ENCODE data around the gene SNX33.
A peak's percentile ranks its signal among the peaks of the same experiment; 100 is the strongest.

The SNX33 gene

GRCh38 chr15:75646944-75647364, 758 bp upstream of the SNX33 start:
- no peaks in the 10 kb centered on the region for H3K36me3 ChIP-seq (ENCODE audit: control insufficient read depth, insufficient read depth, low read length)

DNA sequence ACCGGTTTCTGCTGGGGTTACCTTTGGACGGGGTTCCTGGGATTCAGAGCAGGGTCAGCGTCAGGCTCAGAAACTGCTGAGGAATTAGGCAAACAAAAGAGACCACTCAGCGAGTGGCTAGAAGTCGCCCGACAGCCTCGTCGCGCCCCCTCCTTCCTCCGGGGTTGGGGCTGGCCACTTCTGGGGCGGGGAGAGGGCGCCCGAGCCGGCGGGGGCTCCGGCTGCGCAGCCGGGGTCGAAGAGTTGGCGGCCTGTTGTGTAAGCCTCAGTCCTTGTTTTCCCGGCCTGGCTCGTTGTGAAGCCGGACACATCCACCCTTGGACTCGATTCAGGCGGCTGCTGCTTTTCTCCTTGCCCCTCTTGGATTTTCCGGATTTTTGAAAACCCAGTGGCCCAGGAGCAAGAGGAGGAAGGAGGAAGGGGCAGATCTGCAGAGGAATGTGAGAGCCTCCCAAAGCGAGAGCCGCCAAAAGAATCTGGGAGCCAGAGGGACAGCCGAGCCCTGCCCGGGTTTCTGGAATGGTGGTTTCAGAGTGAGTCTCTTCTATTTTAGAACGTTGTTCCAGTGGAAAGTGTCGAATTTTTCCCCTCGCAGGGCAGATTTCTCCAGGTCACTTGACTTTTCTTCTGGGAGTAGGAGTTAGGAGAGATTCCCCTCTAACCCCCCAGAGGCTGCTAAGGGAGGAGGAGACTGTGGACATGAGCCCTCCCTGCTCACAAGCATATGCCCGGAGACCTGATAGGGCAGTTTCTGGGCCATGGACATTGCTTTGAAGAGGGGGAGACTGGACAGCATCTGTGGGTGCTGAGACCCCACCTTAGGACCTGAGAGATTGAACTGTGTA, 666 bp downstream of the SNX33 start:
- TF ChIP-seq, protein P1, sequence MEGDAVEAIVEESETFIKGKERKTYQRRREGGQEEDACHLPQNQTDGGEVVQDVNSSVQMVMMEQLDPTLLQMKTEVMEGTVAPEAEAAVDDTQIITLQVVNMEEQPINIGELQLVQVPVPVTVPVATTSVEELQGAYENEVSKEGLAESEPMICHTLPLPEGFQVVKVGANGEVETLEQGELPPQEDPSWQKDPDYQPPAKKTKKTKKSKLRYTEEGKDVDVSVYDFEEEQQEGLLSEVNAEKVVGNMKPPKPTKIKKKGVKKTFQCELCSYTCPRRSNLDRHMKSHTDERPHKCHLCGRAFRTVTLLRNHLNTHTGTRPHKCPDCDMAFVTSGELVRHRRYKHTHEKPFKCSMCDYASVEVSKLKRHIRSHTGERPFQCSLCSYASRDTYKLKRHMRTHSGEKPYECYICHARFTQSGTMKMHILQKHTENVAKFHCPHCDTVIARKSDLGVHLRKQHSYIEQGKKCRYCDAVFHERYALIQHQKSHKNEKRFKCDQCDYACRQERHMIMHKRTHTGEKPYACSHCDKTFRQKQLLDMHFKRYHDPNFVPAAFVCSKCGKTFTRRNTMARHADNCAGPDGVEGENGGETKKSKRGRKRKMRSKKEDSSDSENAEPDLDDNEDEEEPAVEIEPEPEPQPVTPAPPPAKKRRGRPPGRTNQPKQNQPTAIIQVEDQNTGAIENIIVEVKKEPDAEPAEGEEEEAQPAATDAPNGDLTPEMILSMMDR (IDR thresholded peaks at IDR 0.05; ENCODE audit: insufficient read depth, low read length, poor library complexity, severe bottlenecking): no peak
- Histone ChIP-seq H3K4me3 (replicated peaks; ENCODE audit: low read depth, low read length) (peak overlapping the region; percentile 82), H3K36me3 (ENCODE audit: control insufficient read depth, insufficient read depth, low read length) (no peaks in the 10 kb centered on the region), H3K27me3 (replicated peaks; ENCODE audit: control insufficient read depth, insufficient read depth, low read length) (no peaks in the 10 kb centered on the region; the same call in 1 of the 2 replicates)
- DNase-seq (ENCODE audit: extremely low read depth, insufficient read length): no peak

More at GRCh38 chr15:75646944-75647364, 758 bp upstream of the SNX33 start:
- Histone ChIP-seq H3K4me3 (replicated peaks; ENCODE audit: low read depth, low read length) (peak overlapping the region; percentile 82), H3K27me3 (replicated peaks; ENCODE audit: control insufficient read depth, insufficient read depth, low read length) (no peaks in the 10 kb centered on the region; the same call in 1 of the 2 replicates)
- TF ChIP-seq, protein P1 (IDR thresholded peaks at IDR 0.05; ENCODE audit: insufficient read depth, low read length, poor library complexity, severe bottlenecking): no peak
- no peak for DNase-seq (ENCODE audit: extremely low read depth, insufficient read length)

- no peaks in the 10 kb centered on the region; the same call in 1 of the 2 replicates for H3K27me3 ChIP-seq (replicated peaks; ENCODE audit: control insufficient read depth, insufficient read depth, low read length)
- no peaks in the 10 kb centered on the region for H3K36me3 ChIP-seq (ENCODE audit: control insufficient read depth, insufficient read depth, low read length)
- TF ChIP-seq, protein P1 (IDR thresholded peaks at IDR 0.05; ENCODE audit: insufficient read depth, low read length, poor library complexity, severe bottlenecking): no peak
- no peak for DNase-seq (ENCODE audit: extremely low read depth, insufficient read length)
- H3K4me3 ChIP-seq (replicated peaks; ENCODE audit: low read depth, low read length): no peak overlapping the region
These were observed 1.5 kb downstream of the SNX33 start for GRCh38 chr15:75649045-75649761.

DNA sequence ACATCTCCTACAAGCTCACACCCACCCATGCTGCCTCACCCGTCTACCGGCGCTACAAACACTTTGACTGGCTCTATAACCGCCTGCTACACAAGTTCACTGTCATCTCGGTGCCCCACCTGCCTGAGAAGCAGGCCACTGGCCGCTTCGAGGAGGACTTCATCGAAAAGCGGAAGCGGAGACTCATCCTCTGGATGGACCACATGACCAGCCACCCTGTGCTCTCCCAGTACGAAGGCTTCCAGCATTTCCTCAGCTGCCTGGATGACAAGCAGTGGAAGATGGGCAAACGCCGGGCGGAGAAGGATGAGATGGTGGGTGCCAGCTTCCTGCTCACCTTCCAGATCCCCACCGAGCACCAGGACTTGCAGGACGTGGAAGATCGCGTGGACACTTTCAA, 2.1 kb downstream of the SNX33 start:
- Histone ChIP-seq H3K4me3 (replicated peaks; ENCODE audit: low read depth, low read length) (no peak overlapping the region), H3K27me3 (replicated peaks; ENCODE audit: control insufficient read depth, insufficient read depth, low read length) (no peaks in the 10 kb centered on the region; the same call in 1 of the 2 replicates), H3K36me3 (ENCODE audit: control insufficient read depth, insufficient read depth, low read length) (no peaks in the 10 kb centered on the region)
- TF ChIP-seq, protein P1 (IDR thresholded peaks at IDR 0.05; ENCODE audit: insufficient read depth, low read length, poor library complexity, severe bottlenecking): no peak
- DNase-seq (ENCODE audit: extremely low read depth, insufficient read length): no peak

GRCh38 chr15:75650908-75651809, 3.4 kb downstream of the SNX33 start:
- H3K4me3 ChIP-seq (replicated peaks; ENCODE audit: low read depth, low read length): no peak overlapping the region
- no peak for DNase-seq (ENCODE audit: extremely low read depth, insufficient read length)

More at GRCh38 chr15:75650908-75651809, 3.4 kb downstream of the SNX33 start:
- H3K36me3 ChIP-seq (ENCODE audit: control insufficient read depth, insufficient read depth, low read length): no peaks in the 10 kb centered on the region
- H3K27me3 ChIP-seq (replicated peaks; ENCODE audit: control insufficient read depth, insufficient read depth, low read length): no peaks in the 10 kb centered on the region; the same call in 1 of the 2 replicates
- TF ChIP-seq, protein P1 (IDR thresholded peaks at IDR 0.05; ENCODE audit: insufficient read depth, low read length, poor library complexity, severe bottlenecking): no peak

All from GM06990 (cell line).